GM12874 (cell line): ENCODE data around the gene NKAIN2.

Experiments used
- CTCF ChIP-seq: IDR thresholded peaks from 2 replicates; pipeline ENCODE4 v1.5.1; 2011; ENCODE audit warnings: low read depth, mild to moderate bottlenecking, control low read depth, low read length, moderate library complexity; ENCODE audit not compliant: insufficient read depth

Gene NKAIN2

GRCh38 chr6:123854201-123854600 is 50.5 kb downstream of the NKAIN2 start:
- no peak for TF ChIP-seq CTCF

DNA sequence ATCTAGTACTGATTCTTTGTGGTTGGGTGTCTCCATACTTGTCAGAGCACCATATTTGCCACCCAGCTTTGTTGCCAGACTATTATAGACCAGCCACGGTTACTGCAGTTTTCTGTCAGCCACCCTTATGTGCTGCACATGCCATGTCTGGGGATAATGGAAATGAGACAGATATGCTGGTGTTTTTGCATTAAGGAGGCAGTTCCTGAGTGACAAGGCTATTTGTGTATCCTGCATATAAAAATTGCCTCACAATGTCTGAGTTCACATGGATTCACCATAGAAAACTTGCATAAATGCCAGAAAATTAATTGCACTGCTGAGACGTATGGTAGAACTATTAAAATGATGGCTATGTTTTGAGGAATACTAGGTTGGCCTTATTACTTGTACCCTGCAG is 51.8 kb downstream of the NKAIN2 start:
- TF ChIP-seq CTCF = no peak

DNA sequence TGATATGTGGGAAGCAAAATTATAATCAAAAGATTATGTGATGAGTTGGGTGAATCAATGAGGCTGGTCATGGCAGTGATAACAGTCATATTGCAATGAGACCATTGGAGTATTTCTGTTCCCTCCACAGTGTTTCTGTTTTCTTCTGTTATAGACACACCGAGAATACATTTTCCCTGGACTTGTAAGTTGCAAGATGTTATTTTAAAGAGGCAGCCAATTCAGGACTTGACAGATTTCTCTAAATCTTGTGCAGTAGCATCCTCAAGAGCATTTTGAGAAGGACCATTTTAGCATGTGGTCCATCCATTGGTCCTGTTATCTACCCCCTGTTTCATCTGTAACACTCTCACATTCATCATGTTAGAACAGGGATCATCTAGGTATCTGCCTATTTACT is 55.6 kb downstream of the NKAIN2 start:
- TF ChIP-seq CTCF = no peak

DNA sequence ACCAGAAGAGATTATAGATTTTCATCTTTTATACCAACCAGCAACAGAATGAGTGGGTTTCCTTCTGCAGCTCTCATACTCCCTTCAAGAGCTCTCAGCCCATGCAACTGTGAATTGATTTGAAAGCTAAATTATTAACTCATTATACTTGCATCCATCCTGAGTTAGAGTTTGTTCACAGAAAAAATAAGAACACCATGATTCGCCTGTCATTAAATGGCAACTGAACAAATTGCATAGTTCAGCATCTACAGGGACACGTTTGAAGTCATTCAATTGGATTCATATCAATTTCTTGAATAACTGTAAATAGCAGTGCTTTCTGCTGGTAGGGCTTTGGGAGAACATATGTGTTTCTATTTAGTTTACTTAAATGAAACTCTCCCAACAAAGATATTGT is 65.7 kb downstream of the NKAIN2 start:
- TF ChIP-seq CTCF = no peak

DNA sequence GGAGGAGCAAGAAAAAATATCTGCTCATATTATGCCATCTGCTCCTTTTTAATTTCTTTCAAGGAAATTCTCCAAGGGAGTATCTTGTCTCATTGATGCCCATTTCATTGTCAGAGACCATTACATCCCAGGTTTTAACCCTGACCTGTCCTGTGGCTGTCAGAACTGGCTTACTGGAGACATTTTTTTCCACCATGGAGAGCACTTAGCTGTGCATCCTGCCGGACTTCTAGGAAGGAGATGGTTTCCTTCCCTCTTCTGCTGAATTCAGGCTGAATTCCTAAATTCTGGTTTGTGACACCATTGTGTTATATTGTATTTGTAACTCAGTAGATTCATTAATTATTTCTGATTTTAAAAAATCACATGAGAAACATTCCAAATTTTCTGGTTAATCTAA is 70.3 kb downstream of the NKAIN2 start:
- TF ChIP-seq CTCF = no peak

GRCh38 chr6:123875784-123876183 is 72.1 kb downstream of the NKAIN2 start:
- TF ChIP-seq CTCF = no peak

- TF ChIP-seq CTCF = no peak
These were observed 76.1 kb downstream of the NKAIN2 start for GRCh38 chr6:123879749-123880148.

DNA sequence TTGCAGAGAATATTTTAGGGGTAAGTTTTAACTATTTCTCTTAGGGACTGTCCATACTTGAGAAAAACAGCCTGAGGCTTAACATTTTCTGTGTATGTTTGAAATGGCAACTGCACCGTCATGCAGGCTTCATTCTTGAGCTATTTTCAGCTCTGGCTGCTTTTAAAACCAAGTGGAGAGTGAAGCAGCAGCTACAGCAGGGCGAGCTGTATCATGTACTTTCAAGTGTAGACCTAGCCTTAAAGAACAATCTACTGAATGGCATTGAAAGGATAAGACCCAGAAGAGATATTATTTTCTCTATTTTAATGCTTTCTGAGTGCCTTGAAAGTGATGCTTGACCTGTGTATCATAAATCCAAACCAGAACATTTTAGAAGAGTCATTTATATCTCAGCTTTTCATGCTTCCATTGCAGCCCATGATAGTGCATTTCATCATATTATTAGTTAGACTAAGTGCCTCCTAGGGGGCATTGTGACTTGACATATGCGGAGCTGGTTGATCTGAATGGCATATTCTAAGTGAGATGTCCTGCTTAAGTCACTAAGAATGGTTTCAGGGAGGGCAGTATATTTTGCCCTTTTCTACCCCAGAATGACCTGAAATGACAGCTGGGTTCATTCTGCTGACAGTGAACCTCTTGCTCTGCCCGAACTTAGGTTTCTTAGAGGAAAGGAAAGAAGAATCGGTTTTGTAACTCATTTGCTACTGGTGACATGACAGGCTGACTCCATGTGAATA is 85.3 kb downstream of the NKAIN2 start:
- no peak for TF ChIP-seq CTCF
